Kasumi-1 (cell line): ENCODE measurements around the gene COG5.
"Not testable (repeated sequence)": the region's sequence is repeated elsewhere in the genome, so short reads cannot be mapped to it uniquely, and the experiment has no call there.

ENCODE experiments used
- DNase-seq, 2 experiments: peaks; one replicate each; lab custom pipeline; 2025; lab: John Stamatoyannopoulos, UW

COG5 gene

DNA sequence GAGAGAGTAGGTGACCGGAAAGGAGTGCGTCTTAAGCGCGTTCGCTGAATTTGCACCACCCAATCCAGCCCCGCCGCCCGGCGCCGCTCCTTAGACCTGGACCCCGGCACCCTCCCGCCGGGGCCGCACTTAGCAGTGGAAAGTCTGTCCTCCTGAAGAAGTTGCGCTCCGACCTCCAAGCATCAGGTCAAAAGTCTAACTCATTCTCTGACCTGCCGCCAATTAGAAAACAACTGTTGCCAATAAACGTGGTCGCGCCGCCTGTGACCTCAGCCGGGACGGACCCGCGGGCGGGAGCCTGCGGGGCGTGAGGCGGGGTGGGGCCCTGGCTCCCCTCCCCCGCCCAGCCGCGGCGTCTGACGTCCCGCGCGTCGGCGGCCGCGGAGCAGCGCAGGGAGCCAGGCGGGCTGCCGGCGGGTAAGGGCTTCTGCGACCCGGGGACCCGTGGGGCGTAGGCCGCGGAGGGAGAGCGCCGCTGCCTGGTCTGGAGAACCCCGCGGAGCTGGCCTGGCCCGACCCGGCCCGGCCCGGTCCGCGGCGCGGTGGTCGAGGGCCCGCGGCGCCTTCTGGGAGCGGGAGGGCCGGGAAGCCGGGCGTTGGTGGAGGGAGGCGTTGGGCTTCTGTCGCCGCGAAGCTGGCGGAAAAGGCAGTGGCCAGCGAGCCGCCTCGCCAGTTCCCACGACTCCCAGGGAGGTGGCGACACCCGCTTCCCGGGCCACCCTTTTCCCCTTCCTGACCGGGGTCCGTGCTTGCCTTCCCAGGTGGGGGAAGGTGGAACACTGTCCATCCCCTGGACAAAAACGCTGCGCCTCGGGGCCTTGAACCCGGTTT lies 16.4 kb upstream of the COG5 start, which contains the start of gene BCAP29:
Gene BCAP29, plus strand, starts transcription at position 362 of the 831 bp plus-strand sequence. CDS start 527 bp downstream, outside the sequence.
- peak; percentile 53 to 81 for DNase-seq

DNA sequence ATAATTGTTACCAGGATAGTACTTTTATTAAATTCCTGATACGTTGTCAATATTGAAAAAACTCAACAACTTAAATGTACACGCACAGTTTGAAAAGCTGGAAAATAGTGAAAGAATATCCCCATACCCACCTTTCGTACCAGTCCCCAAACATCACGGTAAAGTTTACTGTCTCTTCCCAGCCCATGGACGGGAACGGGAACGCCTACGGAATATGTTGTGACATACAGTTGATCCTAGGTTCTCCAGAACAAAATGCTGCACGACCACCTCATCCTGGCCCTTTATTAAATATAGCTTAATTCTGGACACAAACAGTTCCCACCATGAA lies 15.8 kb upstream of the COG5 start:
- DNase-seq = peak in 1 of 2 experiments; percentile 76

DNA sequence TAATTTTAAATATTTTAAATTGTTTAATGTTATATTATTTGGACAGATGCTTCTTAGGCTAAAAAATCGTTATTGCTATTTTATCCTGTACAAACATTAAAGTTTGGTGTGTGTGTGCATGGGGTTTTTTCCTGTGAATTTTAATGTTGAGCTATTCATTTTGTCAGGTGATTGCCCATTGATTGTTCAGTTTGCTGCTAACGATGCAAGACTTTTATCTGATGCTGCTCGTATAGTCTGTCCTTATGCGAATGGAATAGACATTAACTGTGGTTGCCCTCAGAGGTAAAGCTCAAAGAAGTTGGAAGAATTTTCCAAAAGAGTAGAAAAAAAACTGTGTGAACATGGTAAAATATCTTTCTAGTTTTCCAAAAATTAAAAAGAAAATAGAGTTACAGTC lies 9.8 kb upstream of the COG5 start:
- DNase-seq = no peak

DNA sequence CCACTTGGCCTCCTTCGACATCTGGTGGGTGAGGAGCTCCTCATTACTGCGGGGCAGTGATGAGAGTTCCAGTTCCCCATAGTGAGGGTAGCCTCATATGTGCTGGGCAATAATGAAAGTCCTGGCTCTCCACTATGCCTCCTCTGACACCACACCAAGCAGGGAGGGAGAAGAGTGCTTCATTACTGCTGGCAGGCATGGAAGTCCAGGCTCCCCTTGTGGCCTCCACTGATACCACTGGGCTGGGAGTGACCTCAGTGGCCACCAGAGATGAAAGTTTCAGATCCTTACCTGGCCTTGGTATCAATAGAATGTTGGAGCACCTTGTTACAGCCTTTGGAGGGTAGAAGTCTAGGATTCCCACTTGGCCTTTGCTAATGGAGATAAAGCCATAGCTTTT lies 6.6 kb upstream of the COG5 start:
- DNase-seq = no peak

DNA sequence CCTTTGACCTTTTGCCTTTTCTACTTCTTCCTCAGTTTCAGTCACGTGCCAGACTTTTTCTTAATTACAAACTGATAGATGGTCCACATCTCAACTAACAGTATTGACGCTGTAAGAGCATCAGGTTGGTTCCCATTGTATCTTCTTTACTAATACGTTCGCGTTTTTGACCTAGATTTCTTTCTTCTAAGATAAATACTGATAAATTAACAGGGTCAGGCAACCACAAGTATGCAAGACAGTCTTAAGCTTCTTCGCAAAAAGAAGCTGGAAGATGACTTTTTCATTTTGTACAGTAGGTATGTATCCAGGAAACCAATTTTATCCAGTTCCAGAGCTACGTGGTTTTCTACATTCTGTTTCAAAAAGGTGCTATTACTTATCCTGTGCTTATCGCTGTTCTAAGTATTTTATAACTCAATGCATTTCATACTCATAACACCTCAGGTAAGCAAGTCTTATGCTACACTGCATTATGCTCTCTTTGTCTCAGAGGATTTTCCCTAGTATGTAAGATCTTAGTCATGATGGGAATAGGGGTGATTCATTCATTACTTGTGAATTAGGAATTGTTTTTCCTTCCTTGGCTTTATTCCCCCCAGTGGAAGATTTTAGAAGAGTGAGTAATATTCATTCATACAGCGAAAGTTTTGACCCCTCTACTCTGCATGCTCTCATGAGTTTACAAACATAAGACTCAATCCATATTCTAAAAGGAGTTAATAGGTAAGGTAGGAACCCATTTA lies 1.0 kb upstream of the COG5 start:
- DNase-seq = no peak

DNA sequence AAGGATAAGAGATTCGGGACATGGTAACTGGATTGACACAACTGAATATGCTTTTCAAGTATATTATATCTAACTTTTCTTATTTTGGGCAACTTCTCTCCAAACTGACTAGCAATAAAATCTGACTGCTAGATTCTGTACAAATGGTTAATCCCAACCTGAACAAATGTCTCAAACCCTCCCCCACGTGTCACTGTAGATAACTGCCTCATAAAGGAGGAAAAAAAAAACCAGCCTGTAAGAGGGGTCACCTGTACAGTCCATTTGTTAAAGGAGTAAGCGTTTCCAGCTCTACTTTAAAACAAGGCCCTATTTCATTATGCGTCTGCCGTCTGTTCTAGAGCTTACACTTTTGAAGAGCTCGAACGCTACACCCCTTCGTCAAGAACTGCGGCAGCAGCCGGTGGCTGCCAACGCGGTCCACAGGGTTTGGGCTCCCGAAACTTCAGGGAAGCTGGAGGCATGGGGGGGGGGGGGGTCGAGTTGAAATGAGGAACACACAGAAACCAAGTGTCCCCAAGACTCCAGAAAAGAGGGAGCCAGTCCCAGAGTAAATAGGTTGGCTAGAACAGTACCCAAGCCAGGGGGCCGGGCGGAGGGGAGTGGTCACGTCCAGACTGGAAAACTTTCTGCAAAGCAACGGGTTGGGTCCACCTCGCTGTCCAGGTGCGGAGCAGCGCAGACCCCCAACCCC lies 492 bp downstream of the COG5 start:
- DNase-seq = peak; percentile 49 to 67

DNA sequence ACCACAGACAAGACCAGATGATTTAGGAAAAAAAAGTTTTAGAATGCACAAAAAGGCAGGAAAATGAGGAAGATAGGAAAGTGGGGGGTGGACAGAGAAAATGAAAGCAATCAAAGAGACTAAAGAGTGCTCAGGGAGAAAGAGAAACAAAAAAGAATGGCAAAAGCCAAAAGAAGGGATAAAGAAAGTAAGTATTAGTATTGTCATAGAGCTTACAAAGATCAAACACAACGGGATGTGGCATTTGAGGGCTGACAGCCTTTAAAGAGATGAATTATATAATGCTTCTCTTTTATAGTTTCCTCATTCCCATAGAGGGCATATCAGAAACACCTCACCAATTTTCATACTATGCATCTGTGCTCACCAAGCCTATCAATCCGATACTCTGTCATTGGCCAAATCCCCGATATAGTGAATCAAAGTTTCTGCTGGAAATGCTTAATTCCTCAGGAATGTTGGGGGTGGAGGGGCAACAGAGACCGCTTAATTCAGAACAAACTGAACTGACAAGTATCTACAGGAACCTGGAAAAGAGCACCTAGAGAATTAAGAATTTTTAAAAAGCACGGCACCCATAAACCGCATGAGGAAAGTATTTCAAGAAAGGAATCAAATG lies 2.7 kb downstream of the COG5 start:
- DNase-seq = peak; percentile 13 to 24

DNA sequence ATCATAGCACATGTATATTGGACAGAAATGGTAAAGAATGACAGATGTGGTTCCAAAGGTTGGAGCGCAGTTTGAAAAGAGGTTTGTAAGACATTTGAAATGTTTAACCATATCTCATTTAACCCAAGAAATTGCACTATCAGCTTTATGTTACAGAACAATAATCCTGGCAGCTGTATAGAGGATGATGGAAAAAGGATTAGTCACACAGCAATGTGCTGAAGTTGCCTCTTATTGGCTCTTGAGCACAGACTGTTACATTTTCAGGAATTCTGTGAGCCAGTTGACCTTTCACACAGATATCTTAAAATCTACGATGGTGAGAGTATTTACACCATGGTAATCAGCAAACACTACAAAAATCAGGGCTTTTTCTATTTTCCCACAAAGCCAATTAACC lies 3.9 kb downstream of the COG5 start:
- DNase-seq = no peak

DNA sequence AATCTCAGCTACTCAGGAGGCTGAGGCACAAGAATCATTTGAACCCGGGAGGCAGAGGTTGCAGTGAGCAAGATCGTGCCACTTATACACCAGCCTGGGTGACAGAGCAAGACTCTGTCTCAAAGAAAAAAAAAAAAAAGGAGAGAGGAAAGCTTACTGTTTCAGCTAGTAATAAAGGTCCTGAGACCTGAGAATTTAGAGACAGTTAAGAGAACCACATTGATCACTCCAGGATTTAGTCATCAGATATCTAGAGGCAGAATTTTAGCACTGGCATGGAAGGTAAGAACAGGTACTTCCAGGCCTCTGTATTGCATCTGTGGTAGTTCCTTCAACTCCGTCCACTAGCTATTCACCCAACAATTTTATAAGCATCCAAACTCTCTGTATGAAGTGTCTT lies 7.8 kb downstream of the COG5 start:
- DNase-seq = no peak

DNA sequence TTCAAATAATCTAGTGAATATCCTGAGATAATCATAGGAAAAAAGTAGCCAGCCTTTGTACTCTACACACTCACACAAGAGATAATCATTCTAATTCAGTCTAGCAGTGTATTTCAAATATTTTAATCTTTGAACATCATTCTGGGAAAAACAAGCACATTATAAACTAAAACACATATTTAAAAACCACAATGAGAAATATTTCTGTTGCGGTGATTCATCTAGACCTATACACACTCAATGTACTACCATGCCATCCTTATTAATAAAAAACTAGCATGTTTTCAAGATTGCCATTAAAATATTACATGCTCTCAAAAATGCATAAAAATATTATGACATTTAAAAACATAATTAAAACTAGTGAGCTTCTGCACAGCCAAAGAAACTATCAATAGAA lies 11.8 kb downstream of the COG5 start:
- no peak for DNase-seq

DNA sequence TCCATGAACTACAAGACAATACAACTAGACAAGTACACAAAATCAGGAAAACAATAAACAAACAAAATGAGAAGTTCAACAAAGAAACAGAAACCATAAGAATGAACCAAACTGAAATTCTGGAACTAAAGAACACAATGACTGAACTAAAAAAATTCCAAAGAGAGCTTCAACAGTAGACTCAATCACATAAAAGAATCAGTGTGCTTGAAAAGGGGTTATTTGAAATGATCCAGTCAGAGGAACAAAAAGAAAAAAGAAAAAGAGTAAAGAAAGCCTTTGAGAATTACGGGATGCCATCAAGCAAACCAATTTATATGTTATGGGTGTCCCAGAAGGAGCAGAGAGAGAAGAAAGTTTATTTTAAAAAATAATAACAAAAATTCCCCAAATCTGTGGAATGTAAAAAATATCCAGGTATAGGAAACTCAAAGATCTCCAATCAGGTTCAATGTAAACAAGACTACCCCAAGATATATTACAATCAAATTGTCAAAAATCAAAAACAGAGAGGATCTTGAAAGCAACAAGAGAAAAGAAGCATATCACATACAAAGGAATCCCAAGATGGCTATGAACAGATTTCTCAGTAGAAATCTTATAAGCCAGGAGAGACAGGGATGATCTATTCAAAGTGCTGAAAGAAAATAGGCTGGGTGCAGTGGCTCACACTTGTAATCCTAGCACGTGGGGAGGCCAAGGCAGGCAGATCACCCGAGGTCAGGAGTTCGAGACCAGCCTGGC lies 18.7 kb downstream of the COG5 start:
- no peak for DNase-seq

DNA sequence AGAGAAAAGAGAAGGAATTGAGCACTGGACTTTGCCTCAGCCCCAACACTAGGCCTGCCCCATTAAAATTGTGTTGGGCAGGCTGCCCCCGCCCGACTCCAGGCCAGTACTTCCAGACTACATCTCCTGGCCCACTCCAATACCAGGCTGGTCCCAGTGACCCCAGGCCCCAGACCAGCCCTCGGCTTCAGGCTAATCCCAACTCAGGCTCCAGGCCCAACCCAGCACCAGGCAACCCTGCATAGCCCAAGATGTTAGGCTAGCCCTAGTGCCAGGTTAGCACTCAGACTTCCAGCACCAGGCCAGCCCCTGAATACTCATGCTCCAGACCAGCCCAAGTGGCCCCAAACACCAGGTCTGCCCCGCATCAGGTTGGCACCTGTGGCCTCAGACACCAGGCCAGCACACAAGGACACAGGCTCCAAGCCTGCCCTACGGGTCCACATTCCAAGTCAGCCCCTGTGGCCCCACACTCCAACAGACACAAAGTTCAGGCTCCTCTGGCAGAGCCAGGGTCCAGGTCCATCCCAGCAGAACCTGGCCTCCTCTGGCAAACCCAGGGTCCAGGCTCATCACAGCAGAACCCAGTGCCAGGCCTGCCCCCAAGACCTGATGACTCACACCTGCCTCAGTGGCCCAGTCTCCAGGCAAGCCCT lies 20.3 kb downstream of the COG5 start:
- DNase-seq = no peak

DNA sequence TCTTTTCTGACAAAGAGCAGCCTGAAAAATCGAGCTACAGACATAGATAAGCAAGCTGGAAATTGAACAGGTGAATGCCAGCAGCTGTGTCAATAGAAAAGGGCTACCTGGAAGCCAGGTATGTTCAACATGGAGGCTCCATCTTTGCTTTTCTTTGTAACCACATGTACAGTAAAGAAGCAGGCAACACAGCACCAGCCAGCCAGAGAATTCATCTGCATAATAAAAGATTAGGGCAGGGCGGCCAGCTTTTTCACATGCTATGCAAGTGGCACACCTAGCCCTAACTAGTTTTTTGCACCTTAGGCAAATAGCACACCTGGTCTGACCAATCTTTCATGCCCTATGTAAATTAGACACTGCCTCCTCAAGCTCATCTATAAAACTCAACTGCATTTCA lies 25.7 kb downstream of the COG5 start:
- DNase-seq = no peak

DNA sequence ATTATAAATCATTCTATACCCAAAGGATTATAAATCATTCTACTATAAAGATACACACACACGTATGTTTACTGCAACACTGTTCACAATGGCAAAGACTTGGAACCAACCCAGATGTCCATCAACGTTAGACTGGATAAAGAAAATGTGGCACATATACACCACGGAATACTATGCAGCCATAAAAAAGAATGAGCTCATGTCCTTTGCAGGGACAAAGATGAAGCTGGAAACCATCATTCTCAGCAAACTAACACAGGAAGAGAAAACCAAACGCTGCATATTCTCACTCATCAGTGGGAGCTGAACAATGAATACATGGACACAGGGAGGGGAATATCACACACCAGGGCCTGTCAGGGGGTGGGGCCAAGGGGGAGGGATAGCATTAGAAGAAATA lies 26.5 kb downstream of the COG5 start:
- DNase-seq = not testable (repeated sequence)

DNA sequence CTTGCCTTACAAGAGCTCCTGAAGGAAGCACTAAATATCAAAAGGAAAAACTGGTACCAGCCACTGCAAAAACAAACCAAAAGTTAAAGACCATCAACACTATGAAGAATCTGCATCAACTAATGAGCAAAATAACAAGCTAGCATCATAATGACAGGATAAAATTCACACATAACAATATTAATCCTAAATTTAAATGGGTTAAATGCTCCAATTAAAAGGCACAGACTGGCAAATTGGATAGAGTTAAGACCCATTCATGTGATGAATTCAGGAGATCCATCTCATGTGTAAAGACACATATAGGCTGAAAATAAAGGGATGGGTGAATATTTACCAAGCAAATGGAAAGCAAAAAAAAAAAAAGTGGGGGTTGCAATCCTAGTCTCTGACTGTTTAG lies 29.6 kb downstream of the COG5 start:
- DNase-seq = no peak

DNA sequence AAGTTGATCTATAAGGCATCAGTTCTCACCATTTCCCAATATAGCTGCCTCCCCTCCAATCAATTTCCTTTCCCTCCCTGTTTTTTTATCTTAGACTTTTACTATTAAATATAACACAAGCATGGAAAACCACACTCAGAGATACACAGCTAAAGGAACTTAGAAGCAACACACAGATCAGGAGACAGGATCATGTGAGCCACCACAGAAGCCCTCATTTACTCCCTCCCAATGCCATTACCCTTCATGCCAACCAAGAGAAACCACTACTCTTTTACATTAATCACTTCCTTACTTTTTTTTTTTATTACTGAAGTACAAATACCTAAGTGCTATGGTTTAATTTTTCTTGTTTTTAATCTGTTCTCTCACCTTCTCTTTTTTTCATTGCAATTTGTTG lies 33.0 kb downstream of the COG5 start:
- peak in 1 of 2 experiments; percentile 5 for DNase-seq

DNA sequence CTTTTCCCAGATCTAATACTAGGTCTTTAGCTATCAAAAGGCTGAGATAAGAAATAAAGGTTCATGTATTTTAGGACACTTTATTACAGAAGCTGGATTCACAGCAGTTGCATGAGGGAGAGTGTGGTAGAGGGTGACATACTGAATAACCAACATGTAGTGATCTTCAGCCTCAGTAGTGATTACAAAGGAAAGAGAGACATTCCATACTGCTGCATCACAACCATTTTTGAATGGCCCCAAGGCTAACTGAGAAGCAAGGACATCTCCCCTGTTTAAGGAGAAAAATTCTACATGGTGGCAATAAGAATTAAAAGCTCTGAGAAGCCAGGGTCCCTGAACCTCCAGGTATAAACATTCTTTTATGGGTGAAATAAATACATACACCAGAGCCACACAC lies 35.3 kb downstream of the COG5 start:
- DNase-seq = no peak

DNA sequence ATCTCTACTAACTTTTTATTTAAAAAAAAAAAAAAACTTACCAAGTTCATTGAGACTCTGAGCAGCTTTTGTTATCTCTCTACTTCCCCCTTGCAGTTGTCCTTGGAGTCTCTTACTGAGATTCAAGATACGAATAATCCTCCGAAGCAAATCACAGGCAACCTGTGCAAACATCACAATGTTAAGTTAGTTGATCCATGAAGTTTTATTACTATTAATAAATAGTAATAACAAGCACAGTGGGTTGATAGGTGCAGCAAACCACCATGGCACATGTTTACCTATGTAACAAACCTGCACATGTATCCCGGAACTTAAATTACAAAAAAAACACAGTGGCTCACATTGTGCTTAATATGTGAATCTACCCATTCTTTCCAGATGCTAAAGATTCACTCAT lies 36.5 kb downstream of the COG5 start:
- DNase-seq = no peak

DNA sequence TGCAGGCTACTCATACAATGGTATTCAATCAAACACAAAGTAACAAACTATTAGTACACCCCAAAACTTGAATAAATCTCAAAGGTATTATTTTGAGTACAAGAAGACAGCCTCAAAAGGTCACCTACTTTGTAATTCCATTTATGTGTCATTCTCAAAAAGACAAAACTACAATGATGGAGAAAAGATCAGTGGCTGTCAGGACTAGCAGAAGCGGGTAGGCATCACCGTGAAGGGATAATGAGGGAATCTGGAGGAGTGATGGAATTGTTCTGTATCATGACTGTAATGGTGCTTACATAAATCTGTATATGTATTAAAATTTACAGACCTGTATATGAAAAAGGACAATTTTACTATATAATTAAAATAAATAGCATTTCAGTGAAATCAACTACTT lies 37.0 kb downstream of the COG5 start:
- no peak for DNase-seq

DNA sequence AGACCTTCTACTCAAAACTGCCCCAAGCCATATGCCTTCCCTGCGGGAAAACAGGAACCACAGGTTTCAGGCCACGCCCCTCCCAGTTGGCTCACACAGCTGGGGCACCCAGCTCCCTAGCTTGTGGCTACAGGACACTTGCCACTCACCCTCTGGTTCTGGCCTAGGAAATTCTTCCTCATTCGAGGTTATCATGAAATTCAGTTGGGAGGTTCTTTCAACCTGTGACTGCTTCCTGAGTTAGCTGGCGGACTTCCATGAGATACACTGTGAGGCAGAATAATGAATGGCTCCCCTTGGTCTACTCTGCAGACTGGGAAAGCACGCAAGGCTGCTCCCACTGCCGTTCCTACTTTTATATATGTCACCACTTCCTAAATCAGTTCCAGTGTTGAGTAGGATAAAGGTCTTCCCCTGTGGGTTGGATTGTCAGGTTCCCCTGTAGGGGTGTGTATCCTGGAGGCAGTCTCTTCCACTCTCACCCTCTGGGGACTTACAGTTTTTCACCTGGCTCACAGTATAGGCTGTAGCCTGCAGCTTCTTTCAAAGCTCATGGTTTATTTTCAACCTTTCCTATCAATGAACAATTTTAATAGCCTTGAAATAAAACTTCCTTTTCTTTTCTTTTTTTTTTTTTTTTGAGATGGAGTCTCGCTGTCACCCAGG lies 56.9 kb downstream of the COG5 start:
- DNase-seq = peak; percentile 76 to 79
